ENCODE results near the gene KCNJ18. TPM values are rescaled to one million over a fixed set of nuclear protein-coding genes. Genes with fewer than 3 reads are reported as not detected.

The KCNJ18 gene
- total RNA-seq, 4 donors from 2014 or later, result not detected

DNA sequence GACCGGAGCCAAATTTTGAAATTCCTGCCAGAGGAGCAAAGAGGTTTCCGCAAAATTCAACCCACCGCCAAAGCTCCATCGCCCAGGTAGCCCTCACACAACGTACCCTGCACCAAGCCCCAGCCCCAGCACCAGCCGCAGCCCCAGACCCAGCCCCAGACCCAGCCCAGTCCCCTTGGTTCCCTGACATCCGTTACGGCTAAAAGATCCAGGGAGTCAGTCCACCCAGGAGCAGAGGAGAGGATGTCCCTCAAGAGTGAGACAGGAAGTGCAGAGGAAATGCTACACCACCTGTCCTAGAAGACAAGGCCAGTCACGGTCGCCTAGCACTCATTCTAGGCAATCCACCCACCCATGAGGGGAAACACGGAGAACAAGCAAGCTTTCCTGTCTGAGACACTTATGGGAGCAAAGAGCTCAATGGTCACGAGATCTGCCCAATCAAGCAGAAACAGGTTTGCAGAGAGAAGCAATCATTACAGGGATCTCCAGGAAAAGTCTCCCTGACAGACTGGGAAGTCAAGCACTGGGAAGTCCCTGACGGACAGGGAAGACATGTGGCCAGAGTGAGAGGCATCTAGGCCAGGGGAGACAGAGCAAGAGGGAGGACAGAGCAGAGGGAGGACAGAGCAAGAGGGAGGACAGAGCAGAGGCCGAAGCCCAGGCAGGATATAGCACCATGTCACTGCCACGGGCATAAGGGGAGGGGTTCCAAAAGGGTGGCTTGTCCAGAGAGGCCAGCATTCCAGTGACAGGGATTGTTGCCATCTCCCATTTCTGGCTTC is 15.0 kb upstream of the KCNJ18 start:
- Histone ChIP-seq H3K4me1 (no peaks in the 10 kb centered on the region), H3K9me3 (no peaks in the 10 kb centered on the region), H3K27ac (no peak overlapping the region), H3K27me3 (no peaks in the 10 kb centered on the region), H3K4me3 (no peak overlapping the region), H3K36me3 (no peaks in the 10 kb centered on the region)
- DNase-seq, result no peak
- TF ChIP-seq EP300 (IDR thresholded peaks at IDR 0.05; ENCODE audit: low read depth), result no peak
- no peak for TF ChIP-seq POLR2AphosphoS5 (IDR thresholded peaks at IDR 0.05)
- TF ChIP-seq, protein P1, sequence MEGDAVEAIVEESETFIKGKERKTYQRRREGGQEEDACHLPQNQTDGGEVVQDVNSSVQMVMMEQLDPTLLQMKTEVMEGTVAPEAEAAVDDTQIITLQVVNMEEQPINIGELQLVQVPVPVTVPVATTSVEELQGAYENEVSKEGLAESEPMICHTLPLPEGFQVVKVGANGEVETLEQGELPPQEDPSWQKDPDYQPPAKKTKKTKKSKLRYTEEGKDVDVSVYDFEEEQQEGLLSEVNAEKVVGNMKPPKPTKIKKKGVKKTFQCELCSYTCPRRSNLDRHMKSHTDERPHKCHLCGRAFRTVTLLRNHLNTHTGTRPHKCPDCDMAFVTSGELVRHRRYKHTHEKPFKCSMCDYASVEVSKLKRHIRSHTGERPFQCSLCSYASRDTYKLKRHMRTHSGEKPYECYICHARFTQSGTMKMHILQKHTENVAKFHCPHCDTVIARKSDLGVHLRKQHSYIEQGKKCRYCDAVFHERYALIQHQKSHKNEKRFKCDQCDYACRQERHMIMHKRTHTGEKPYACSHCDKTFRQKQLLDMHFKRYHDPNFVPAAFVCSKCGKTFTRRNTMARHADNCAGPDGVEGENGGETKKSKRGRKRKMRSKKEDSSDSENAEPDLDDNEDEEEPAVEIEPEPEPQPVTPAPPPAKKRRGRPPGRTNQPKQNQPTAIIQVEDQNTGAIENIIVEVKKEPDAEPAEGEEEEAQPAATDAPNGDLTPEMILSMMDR (IDR thresholded peaks at IDR 0.05), result no peak
- no peak for TF ChIP-seq POLR2A (IDR thresholded peaks at IDR 0.05)
- in situ Hi-C loops (cut with MboI; ENCODE audit: low pct_ligation_motif_present in 1 of 4, low pct_unique_long_range_greater_than_20kb in 1 of 4, low sequenced_read_pairs in 3 of 4), result no loop called here
- intact Hi-C loops (cut with DNase I; ENCODE audit: low total_unique reads), result no loop called here
- WGBS, 2 donors (ENCODE audit: low coverage in 1 of 2), result 70 to 77% methylated on average over 6 to 15 of the region's 15 CpGs

DNA sequence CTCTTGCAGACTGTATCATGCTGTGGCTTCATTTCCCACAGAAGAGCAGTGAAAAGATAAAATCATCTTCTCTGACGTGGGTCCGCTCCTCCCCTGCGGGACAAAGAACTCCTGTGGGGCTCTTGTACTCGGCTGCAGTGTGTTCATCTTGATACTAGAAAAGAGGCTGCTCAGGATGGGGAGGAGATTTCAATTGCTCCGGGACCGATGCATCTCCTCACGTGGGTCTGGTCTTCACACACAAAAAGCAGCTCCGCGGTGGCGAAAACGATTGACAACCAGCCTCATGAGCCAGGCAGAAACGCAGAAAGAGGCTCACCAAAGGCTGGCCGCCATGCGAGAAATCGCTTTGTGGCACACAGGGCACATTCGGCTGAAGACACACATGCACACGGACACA is 14.4 kb upstream of the KCNJ18 start:
- 78% methylated on average over 17 of the region's 17 CpGs; no CpG with 5 or more reads in 1 of the 2 donors for WGBS, 2 donors (ENCODE audit: low coverage in 1 of 2)
- no peaks in the 10 kb centered on the region for H3K9me3 ChIP-seq
- no peaks in the 10 kb centered on the region for H3K36me3 ChIP-seq
- intact Hi-C loops (cut with DNase I; ENCODE audit: low total_unique reads), result no loop called here
- no peak overlapping the region for H3K4me3 ChIP-seq
- no peak for DNase-seq
- in situ Hi-C loops (cut with MboI; ENCODE audit: low pct_ligation_motif_present in 1 of 4, low pct_unique_long_range_greater_than_20kb in 1 of 4, low sequenced_read_pairs in 3 of 4), result no loop called here
- H3K27me3 ChIP-seq, result no peaks in the 10 kb centered on the region
- no peak for TF ChIP-seq POLR2A (IDR thresholded peaks at IDR 0.05)
- TF ChIP-seq, protein P1 (IDR thresholded peaks at IDR 0.05), result no peak
- TF ChIP-seq POLR2AphosphoS5 (IDR thresholded peaks at IDR 0.05), result no peak
- no peak for TF ChIP-seq EP300 (IDR thresholded peaks at IDR 0.05; ENCODE audit: low read depth)
- H3K27ac ChIP-seq, result no peak overlapping the region
- H3K4me1 ChIP-seq, result no peaks in the 10 kb centered on the region

DNA sequence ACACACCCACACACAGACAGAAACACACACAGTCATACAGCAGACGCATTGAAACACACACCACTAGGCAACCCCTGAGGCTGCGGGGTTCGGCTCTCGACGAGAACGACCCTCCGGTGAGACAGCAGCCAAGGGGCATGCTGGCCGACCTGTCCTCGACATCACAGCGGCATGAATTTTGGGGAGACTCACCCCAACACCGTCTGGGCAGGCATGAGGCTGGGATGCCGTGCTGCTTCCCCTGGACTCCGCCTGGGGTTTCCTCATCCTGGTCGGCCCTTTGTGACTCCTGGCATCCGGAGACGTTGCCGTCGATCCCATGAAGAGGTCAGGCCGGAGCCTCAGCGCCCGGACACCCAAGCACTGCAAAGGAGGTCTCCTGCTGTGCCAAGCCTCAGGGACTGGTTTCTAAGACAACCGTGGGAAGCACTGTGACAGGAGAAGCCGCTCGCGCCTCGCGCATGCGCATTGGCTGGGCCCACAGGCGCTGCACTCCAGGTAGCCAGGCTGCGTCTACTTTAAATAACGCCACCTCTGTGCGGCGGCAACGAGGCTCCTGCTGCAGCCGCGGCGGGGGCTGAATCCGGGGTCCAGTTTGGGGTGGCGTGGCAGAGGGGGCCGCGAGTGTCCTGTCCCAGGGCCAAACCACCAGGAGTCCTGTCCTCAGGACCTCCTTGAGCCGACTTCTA is 13.8 kb upstream of the KCNJ18 start:
- in situ Hi-C loops (cut with MboI; ENCODE audit: low pct_ligation_motif_present in 1 of 4, low pct_unique_long_range_greater_than_20kb in 1 of 4, low sequenced_read_pairs in 3 of 4), result no loop called here
- DNase-seq, result no peak
- H3K9me3 ChIP-seq, result no peaks in the 10 kb centered on the region
- intact Hi-C loops (cut with DNase I; ENCODE audit: low total_unique reads), result no loop called here
- H3K27ac ChIP-seq, result no peak overlapping the region
- no peak overlapping the region for H3K4me3 ChIP-seq
- no peaks in the 10 kb centered on the region for H3K4me1 ChIP-seq
- TF ChIP-seq, protein P1 (IDR thresholded peaks at IDR 0.05), result no peak
- TF ChIP-seq POLR2AphosphoS5 (IDR thresholded peaks at IDR 0.05), result no peak
- TF ChIP-seq POLR2A (IDR thresholded peaks at IDR 0.05), result no peak
- no peak for TF ChIP-seq EP300 (IDR thresholded peaks at IDR 0.05; ENCODE audit: low read depth)
- H3K36me3 ChIP-seq, result no peaks in the 10 kb centered on the region
- no peaks in the 10 kb centered on the region for H3K27me3 ChIP-seq
- 75% methylated on average over 41 of the region's 42 CpGs; no CpG with 5 or more reads in 1 of the 2 donors for WGBS, 2 donors (ENCODE audit: low coverage in 1 of 2)

All from transverse colon (tissue), 4 donors.